Measurements from ENCODE around the gene CTDSPL2.
"Not testable (repeated sequence)": the region's sequence is repeated elsewhere in the genome, so short reads cannot be mapped to it uniquely, and the experiment has no call there.

Gene CTDSPL2

DNA sequence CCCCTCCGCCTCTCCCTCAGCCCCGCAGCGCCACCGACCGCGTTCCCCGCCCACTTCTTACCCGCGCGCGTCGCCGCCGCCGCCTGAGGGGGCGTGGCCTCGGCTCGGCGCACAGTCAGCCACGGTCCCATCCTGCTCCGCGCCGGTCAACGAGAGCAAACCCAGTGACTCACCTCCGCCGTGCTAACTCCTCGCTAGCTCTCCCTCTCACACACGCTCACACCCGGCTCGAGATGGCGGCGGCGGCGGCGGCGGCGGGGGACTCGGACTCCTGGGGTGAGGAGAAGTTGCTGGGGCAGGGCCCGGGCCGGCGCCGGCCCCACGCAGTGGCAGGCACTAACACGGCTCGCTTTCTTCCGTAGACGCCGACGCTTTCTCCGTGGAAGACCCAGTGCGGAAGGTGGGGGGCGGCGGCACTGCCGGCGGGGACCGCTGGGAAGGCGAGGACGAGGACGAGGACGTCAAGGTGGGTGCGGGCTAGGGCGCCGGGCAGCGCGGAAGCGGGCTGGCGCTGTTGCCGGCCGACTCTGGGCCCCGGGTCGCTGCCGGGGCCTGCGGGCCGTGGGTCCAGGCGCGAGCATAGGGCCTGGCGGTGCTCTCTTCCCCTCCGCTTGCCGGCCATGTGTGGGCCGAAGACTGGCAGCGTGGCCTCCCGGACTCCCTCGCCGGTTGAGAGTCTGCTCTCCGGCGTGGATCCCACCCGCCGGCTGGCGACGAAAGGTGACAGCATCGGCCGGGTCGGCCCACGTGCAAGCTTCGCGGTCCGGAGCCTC lies 109.7 kb downstream of the CTDSPL2 start, which contains the start of gene EIF3J:
Gene EIF3J (plus strand): TSS at position 186 of the 773 bp plus-strand sequence. CDS start 48 bp downstream, at position 234.
- DNase-seq (ENCODE audit: low read depth): peak; percentile 81
- TF ChIP-seq, protein P1, sequence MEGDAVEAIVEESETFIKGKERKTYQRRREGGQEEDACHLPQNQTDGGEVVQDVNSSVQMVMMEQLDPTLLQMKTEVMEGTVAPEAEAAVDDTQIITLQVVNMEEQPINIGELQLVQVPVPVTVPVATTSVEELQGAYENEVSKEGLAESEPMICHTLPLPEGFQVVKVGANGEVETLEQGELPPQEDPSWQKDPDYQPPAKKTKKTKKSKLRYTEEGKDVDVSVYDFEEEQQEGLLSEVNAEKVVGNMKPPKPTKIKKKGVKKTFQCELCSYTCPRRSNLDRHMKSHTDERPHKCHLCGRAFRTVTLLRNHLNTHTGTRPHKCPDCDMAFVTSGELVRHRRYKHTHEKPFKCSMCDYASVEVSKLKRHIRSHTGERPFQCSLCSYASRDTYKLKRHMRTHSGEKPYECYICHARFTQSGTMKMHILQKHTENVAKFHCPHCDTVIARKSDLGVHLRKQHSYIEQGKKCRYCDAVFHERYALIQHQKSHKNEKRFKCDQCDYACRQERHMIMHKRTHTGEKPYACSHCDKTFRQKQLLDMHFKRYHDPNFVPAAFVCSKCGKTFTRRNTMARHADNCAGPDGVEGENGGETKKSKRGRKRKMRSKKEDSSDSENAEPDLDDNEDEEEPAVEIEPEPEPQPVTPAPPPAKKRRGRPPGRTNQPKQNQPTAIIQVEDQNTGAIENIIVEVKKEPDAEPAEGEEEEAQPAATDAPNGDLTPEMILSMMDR (IDR thresholded peaks at IDR 0.05; ENCODE audit: control insufficient read depth, extremely low read depth, insufficient read depth): no peak
- peak within 1 kb of the TSS; percentile 79 for H3K4me3 ChIP-seq (ENCODE audit: low read depth, low read length)

DNA sequence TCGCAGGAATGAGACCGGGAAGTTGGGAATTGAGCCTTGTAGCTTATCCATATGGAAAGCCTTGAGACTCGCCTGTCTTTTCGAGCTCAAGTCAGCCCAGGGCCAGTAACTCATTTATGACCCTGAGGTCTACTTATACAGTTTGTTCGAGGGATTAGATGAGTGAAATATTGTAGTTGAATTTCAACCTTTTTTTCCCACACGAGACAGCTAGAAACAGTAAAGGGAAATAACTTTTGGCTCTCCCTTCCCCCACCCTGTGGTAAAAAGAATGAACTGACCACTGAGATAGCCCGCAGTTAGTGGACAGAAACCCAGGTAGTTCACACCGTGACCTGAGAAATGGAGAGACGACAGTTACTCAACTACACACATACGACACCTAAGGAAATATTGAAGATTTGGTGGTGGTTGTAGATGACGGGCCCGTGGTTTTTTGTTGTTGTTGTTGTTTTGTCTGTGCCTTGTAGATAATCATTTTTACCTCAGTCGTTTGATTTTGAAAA lies 110.4 kb downstream of the CTDSPL2 start:
- peak; percentile 28 for DNase-seq (ENCODE audit: low read depth)
- TF ChIP-seq, protein P1 (IDR thresholded peaks at IDR 0.05; ENCODE audit: control insufficient read depth, extremely low read depth, insufficient read depth): no peak
- H3K4me3 ChIP-seq (ENCODE audit: low read depth, low read length): peak overlapping the region; percentile 79

DNA sequence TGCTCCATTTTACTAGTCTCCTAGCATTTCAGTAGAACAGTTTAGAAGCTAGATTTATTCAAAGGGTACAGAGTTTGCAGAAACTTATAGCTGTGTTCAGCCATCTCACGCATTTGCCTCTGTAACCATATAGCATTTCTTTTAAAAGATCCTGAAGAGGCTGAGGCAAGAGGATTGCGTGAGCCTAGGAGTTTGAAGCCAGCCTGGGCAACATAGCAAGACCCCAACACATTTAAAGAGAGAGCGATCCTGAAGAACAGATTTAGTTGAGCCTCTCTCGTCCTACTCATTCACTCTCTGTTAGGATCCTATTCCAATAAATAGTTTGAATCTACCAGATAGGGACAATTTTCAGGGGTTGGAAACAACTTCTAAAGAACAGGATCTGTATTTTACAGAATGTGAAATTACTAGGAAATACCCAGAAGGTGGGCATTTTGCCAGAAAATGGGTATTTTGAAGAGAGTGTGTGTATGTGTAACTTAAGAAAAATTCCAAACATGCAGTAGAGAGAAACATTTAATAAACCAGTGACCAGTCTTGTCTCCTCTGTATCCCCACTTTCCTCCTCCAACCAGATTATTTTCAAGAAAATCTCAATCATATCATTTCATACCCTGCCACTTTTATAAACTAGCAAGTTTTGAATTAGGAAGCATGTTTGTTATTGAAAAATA lies 114.0 kb downstream of the CTDSPL2 start:
- H3K4me3 ChIP-seq (ENCODE audit: low read depth, low read length): no peak overlapping the region
- TF ChIP-seq, protein P1 (IDR thresholded peaks at IDR 0.05; ENCODE audit: control insufficient read depth, extremely low read depth, insufficient read depth): no peak
- DNase-seq (ENCODE audit: low read depth): no peak

DNA sequence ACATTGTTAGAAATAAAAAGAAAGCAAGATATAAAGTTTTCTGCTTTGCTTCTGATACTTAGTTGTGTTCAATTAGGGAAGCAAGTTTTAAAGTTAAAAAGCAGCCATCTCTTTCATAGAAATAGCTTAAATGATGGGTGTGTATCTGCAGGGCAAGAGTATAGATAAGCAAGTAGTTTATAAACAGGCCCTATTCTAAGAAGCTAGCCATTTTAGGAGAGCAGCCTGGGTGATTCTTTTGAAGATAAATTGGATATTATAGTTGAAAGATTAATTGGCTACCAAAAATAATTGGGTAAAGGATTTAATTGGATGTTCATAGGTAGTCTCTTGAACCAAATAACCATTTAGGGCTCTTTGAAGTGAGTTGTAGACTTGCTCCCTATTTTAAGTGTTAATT lies 115.2 kb downstream of the CTDSPL2 start:
- DNase-seq (ENCODE audit: low read depth): no peak
- H3K4me3 ChIP-seq (ENCODE audit: low read depth, low read length): no peak overlapping the region
- TF ChIP-seq, protein P1 (IDR thresholded peaks at IDR 0.05; ENCODE audit: control insufficient read depth, extremely low read depth, insufficient read depth): no peak

DNA sequence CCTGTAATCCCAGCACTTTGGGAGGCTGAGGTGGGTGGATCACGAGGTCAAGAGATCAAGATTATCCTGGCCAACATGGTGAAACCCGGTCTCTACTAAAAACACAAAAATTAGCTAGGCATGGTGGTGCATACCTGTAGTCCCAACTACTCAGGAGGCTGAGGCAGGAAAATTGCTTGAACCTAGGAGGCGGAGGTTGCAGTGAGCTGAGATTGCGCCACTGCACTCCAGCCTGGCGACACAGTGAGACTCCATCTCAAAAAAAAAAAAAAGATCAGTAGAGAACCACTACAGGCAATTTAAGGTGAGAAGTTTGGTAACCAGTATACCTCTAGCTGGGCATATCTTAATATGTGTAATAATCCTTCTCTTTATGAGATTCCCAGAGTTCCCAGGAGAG lies 117.3 kb downstream of the CTDSPL2 start:
- not testable (repeated sequence) for H3K4me3 ChIP-seq (ENCODE audit: low read depth, low read length); DNase-seq (ENCODE audit: low read depth)

DNA sequence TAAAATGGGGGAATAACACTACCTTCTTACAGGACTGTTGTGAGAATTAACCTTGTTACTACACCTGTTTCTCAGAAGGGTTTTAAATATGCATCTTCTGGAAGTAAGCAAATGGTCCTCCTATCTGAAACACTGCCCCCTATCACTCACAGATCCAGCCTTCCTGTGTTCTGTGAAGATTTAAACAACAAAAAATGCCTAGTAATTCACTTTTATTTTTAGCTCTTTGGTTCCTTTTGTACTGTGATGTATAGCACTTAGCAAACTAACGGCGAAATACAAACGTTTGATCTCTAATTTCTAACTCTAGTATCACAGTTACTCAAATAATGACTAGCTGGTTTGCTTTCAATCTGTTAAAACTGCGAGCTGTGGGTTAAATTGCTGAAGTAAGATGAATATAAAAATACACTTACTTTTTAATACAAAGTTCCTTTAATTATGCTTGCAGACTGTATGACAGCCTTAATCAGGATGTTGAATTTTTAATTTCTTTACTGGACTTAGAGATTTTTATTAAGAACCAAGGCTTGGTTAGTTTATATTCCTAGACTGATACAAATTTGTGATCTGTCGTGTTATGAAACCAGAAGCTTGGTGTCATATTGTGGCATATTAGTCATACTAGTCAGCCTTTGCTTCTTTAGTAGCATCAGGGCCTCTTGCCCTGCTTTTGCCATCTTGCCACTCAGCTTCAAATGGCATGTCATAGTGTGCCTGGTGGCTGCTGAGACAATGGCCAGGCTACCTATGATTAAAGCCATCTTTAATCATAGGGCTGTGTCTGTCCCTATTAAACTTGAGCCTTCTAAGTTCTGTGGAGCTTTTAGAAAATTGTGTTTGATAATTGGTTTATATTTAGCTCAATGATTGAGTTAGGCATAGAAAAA lies 118.7 kb downstream of the CTDSPL2 start:
- no peak for DNase-seq (ENCODE audit: low read depth)
- H3K4me3 ChIP-seq (ENCODE audit: low read depth, low read length): no peak overlapping the region
- TF ChIP-seq, protein P1 (IDR thresholded peaks at IDR 0.05; ENCODE audit: control insufficient read depth, extremely low read depth, insufficient read depth): peak; percentile 37; the same call in 1 of the 2 replicates

DNA sequence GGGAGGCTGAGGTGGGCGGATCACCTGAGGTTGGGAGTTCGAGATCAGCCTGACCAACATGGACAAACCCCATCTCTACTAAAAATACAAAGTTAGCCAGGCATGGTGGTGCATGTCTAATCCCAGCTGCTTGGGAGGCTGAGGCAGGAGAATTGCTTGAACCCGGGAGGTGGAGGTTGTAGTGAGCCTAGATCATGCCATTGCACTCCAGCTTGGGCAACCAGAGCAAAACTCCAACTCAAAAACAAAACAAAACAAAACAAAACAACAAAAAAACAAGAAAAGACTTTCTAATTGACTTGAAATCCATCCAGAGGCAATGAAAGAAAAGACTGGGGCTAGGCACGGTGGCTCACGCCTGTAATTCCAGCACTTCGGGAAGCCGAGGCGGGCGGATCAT lies 121.7 kb downstream of the CTDSPL2 start:
- not testable (repeated sequence) for DNase-seq (ENCODE audit: low read depth); H3K4me3 ChIP-seq (ENCODE audit: low read depth, low read length)

Data from LNCaP clone FGC (cell line).